ENCODE results near the gene BRINP2. TPM values are rescaled to one million over a fixed set of nuclear protein-coding genes. Genes with fewer than 3 reads are reported as not detected.

BRINP2 gene
- total and polyA plus RNA-seq, 12 donors: 0.15 to 0.66 (median 0.24) TPM; not detected in 2

DNA sequence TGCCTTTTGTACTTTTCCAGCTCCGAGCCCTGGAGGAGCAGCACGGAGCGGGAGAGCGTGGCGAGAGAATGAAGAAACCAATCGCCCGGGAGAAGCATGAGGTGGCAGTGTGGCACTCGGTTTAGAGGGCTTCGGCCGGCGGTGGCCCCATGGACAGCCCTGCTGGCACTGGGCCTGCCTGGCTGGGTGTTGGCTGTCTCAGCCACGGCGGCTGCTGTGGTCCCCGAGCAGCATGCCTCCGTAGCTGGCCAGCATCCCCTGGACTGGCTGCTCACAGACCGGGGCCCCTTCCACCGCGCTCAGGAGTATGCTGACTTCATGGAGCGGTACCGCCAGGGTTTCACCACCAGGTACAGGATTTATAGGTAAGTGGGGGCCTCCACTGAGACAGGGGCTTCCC lies 59.0 kb downstream of the BRINP2 start:
- no peak for DNase-seq
- intact Hi-C loops (cut with DNase I): no loop called here
- TF ChIP-seq, protein P1, sequence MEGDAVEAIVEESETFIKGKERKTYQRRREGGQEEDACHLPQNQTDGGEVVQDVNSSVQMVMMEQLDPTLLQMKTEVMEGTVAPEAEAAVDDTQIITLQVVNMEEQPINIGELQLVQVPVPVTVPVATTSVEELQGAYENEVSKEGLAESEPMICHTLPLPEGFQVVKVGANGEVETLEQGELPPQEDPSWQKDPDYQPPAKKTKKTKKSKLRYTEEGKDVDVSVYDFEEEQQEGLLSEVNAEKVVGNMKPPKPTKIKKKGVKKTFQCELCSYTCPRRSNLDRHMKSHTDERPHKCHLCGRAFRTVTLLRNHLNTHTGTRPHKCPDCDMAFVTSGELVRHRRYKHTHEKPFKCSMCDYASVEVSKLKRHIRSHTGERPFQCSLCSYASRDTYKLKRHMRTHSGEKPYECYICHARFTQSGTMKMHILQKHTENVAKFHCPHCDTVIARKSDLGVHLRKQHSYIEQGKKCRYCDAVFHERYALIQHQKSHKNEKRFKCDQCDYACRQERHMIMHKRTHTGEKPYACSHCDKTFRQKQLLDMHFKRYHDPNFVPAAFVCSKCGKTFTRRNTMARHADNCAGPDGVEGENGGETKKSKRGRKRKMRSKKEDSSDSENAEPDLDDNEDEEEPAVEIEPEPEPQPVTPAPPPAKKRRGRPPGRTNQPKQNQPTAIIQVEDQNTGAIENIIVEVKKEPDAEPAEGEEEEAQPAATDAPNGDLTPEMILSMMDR (IDR thresholded peaks at IDR 0.05): no peak
- 88 to 89% methylated on average over 20 of the region's 20 CpGs for WGBS, 2 donors
- Histone ChIP-seq H3K27me3 (no peaks in the 10 kb centered on the region), H3K36me3 (no peaks in the 10 kb centered on the region), H3K9me3 (no peaks in the 10 kb centered on the region), H3K4me3 (no peak overlapping the region), H3K4me1 (peaks cover 0 to 7% (median 0%) of the 10 kb centered on the region in 9 donors), H3K27ac (no peak overlapping the region)
- ATAC-seq: peak in 5 of 8 donors; percentile 21 to 55 (median 49)

DNA sequence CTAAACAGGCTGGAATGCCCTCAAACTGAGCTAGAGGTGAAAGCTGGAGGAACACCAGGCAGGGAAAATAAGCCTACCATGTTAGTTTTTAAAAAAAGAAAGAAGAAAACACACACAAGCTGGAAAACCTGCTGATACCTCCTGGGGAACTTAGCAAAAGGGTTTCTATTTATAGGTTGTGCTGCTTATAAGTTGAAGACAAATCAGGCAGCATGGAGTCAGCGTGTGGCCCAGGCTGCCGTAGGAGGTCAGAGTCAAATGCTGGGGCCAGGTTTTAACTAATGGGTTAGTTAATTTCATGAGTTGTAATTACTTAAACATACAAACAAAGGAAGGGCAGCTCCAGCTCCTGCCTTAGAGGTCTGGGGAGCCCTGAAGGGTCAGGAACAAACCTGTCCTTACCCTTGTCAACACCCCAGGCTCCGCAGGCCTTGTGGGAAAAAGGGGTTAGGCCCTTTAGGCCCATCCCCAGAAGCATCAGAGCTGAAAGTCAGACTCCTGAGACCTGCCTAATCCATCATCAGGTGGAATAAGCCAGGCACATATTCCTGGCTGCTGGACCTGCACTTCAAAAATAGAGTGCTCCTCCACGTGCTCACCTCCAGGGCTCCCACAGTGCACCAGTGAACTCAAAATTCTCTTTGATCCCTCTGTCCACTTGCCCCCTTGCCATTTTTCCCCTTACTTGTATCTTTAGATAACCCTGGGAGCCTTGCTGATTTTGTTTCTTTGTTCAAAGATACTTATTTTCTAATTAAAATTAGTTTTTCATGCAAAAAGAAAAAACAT lies 59.7 kb downstream of the BRINP2 start:
- H3K4me3 ChIP-seq: no peak overlapping the region
- H3K27ac ChIP-seq: no peak overlapping the region
- intact Hi-C loops (cut with DNase I): no loop called here
- H3K36me3 ChIP-seq: no peaks in the 10 kb centered on the region
- H3K27me3 ChIP-seq: no peaks in the 10 kb centered on the region
- DNase-seq (no peak), ATAC-seq (peak in 7 of 8 donors; percentile 38 to 67 (median 59))
- no peaks in the 10 kb centered on the region for H3K9me3 ChIP-seq
- TF ChIP-seq, protein P1 (IDR thresholded peaks at IDR 0.05): no peak
- WGBS, 2 donors: 59 to 62% methylated on average over 4 of the region's 4 CpGs
- peaks cover 0 to 7% (median 0%) of the 10 kb centered on the region in 9 donors for H3K4me1 ChIP-seq

DNA sequence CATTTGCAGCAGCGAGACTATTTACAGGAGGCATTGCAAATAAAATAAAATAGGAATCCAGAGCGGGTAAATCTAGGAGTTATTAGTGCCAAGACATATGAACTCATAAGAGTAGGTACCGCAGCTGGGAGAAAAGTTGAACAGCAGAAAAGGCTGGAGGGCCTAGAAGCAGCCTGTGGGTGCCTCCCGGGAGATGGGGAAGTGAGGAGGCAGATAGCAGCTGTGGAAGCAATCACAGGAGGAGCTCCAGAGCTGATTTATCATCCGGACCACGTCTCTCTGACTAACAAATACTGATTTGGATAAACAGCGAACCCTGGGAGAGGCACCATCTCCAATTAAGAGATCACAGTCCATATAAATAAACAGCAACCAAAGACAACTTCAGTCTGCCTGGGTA lies 64.6 kb downstream of the BRINP2 start:
- Histone ChIP-seq H3K36me3 (no peaks in the 10 kb centered on the region), H3K9me3 (no peaks in the 10 kb centered on the region), H3K4me1 (peaks cover 0 to 2% (median 0%) of the 10 kb centered on the region in 9 donors), H3K27ac (no peak overlapping the region), H3K4me3 (no peak overlapping the region), H3K27me3 (no peaks in the 10 kb centered on the region)
- intact Hi-C loops (cut with DNase I): no loop called here
- DNase-seq (no peak), ATAC-seq (no peak)
- TF ChIP-seq, protein P1 (IDR thresholded peaks at IDR 0.05): no peak
- WGBS, 2 donors: 58 to 70% methylated on average over 7 of the region's 7 CpGs

DNA sequence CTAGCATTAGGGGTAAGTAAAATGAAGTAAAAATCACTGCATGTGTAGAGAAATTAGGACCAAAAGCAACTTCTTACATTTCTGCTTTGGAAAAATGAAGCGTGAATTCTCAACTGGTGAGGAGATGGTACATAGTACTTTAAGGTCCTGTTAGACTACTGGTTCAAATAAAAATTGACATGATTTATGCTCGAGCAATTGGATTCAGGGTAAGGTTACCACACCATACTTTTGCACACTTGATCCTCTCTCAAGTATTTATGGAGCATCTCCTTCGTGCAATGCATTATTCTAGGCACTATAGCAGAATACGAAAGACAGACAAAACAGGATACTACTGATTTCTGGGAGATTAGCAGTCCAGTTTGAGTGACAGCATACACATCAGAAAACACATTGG lies 66.2 kb downstream of the BRINP2 start:
- H3K4me1 ChIP-seq: no peaks in the 10 kb centered on the region
- intact Hi-C loops (cut with DNase I): no loop called here
- DNase-seq (no peak), ATAC-seq (no peak)
- 83 to 85% methylated on average over 4 of the region's 4 CpGs for WGBS, 2 donors
- no peak overlapping the region for H3K4me3 ChIP-seq
- H3K27ac ChIP-seq: no peak overlapping the region
- no peaks in the 10 kb centered on the region for H3K9me3 ChIP-seq
- no peaks in the 10 kb centered on the region for H3K27me3 ChIP-seq
- H3K36me3 ChIP-seq: no peaks in the 10 kb centered on the region
- TF ChIP-seq, protein P1 (IDR thresholded peaks at IDR 0.05): no peak
